ENCODE results near the gene NPTX1.

NPTX1 gene

DNA sequence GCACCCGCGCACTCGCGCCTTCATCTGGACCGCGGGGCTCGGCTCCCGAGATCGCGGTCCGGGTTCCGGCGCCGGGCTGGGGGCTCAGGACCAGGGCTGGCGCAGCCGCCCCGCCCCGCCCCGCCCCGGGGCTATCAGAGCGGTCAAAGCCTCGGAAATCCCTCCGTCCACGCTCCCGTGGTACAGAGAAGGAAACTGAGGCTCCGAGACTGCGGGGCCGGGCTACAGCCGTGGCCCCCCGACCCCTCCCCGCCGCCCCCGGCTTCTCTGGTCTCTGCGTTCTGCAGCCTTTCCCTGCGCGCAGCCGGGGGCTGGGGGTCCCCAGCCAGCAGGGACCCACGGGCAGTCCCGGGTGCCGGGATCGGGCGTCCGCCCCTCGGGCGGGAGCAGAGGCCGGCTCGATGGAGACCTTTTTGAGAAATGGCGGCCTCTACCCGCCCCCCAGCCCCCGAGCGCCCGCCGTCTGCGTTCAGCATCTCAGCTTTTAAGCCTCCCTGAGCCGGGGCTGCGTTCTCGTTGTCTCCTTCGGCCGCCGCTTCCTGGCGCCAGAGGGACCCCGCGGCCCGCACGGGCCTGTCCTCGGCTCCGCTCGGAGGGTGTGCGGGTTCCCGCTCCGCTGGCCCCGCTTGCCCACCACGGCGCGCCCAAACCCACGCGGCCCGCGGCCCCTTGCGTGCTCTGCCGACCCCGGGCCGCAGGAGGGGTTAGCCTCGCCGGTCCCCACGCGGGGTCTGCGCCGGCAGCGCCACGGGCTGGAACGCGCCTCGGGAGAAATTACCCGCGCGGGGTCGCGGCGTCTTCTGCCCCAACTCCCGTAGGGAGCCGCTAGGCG is 1.5 kb upstream of the NPTX1 start:
- Histone ChIP-seq H3K9ac (ENCODE audit: low read depth, low read length) (peak overlapping the region; percentile 52; the same call in 1 of the 2 replicates), H3K9me3 (ENCODE audit: control insufficient read depth, insufficient read depth, low read length) (no peaks in the 10 kb centered on the region), H3K4me1 (ENCODE audit: insufficient read depth, low read length) (peaks cover 17% of the 10 kb centered on the region; the same call in 1 of the 2 replicates), H3K36me3 (ENCODE audit: insufficient read depth, low read length) (no peaks in the 10 kb centered on the region)

- Histone ChIP-seq H3K36me3 (ENCODE audit: insufficient read depth, low read length) (no peaks in the 10 kb centered on the region), H3K9ac (ENCODE audit: low read depth, low read length) (peak overlapping the region; percentile 52; the same call in 1 of the 2 replicates), H3K9me3 (ENCODE audit: control insufficient read depth, insufficient read depth, low read length) (no peaks in the 10 kb centered on the region), H3K4me1 (ENCODE audit: insufficient read depth, low read length) (peaks cover 15% of the 10 kb centered on the region; the same call in 1 of the 2 replicates)
Measured at GRCh38 chr17:80476877-80477646, 655 bp upstream of the NPTX1 start.

GRCh38 chr17:80474961-80475909 is 1.2 kb downstream of the NPTX1 start:
- Histone ChIP-seq H3K9ac (ENCODE audit: low read depth, low read length) (peak overlapping the region; percentile 39; the same call in 1 of the 2 replicates), H3K36me3 (ENCODE audit: insufficient read depth, low read length) (no peaks in the 10 kb centered on the region), H3K9me3 (ENCODE audit: control insufficient read depth, insufficient read depth, low read length) (no peaks in the 10 kb centered on the region), H3K4me1 (ENCODE audit: insufficient read depth, low read length) (peaks cover 6% of the 10 kb centered on the region; the same call in 1 of the 2 replicates)

- H3K36me3 ChIP-seq (ENCODE audit: insufficient read depth, low read length) = no peaks in the 10 kb centered on the region
- no peaks in the 10 kb centered on the region for H3K9me3 ChIP-seq (ENCODE audit: control insufficient read depth, insufficient read depth, low read length)
Measured at GRCh38 chr17:80474231-80474960, 2.0 kb downstream of the NPTX1 start.

GRCh38 chr17:80473701-80474100 is 2.7 kb downstream of the NPTX1 start:
- H3K36me3 ChIP-seq (ENCODE audit: insufficient read depth, low read length) = no peaks in the 10 kb centered on the region
- no peak overlapping the region for H3K9ac ChIP-seq (ENCODE audit: low read depth, low read length)
- H3K9me3 ChIP-seq (ENCODE audit: control insufficient read depth, insufficient read depth, low read length) = no peaks in the 10 kb centered on the region
- H3K4me1 ChIP-seq (ENCODE audit: insufficient read depth, low read length) = peaks cover 6% of the 10 kb centered on the region; the same call in 1 of the 2 replicates

More at GRCh38 chr17:80474231-80474960, 2.0 kb downstream of the NPTX1 start:
- H3K4me1 ChIP-seq (ENCODE audit: insufficient read depth, low read length) = peaks cover 6% of the 10 kb centered on the region; the same call in 1 of the 2 replicates
- peak overlapping the region; percentile 39; the same call in 1 of the 2 replicates for H3K9ac ChIP-seq (ENCODE audit: low read depth, low read length)

- Histone ChIP-seq H3K36me3 (ENCODE audit: insufficient read depth, low read length) (no peaks in the 10 kb centered on the region), H3K9me3 (ENCODE audit: control insufficient read depth, insufficient read depth, low read length) (no peaks in the 10 kb centered on the region), H3K9ac (ENCODE audit: low read depth, low read length) (no peak overlapping the region), H3K4me1 (ENCODE audit: insufficient read depth, low read length) (peaks cover 6% of the 10 kb centered on the region; the same call in 1 of the 2 replicates)
Measured at GRCh38 chr17:80472996-80473395, 3.4 kb downstream of the NPTX1 start.

DNA sequence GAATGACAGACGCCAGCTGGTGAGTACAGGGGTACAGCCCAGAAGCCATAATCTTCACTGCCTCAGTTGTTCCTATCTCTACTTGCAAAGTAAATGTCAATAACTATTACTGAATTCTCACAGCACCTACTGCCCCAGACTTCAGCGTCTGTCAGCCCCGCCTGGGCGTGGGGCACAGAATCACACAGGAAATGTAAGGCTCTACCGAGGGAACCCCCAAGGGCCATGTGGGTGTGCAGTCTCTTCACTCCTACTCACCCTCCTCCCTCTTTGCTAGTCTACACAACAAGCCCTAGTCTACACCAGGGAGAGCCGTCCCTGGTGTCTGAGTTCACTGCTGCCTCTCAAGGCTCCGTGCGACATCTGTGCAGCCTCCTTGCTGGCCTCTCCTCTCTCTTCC is 4.5 kb downstream of the NPTX1 start:
- H3K4me1 ChIP-seq (ENCODE audit: insufficient read depth, low read length) = peaks cover 6% of the 10 kb centered on the region; the same call in 1 of the 2 replicates
- H3K9ac ChIP-seq (ENCODE audit: low read depth, low read length) = no peak overlapping the region
- no peaks in the 10 kb centered on the region for H3K36me3 ChIP-seq (ENCODE audit: insufficient read depth, low read length)
- no peaks in the 10 kb centered on the region for H3K9me3 ChIP-seq (ENCODE audit: control insufficient read depth, insufficient read depth, low read length)

DNA sequence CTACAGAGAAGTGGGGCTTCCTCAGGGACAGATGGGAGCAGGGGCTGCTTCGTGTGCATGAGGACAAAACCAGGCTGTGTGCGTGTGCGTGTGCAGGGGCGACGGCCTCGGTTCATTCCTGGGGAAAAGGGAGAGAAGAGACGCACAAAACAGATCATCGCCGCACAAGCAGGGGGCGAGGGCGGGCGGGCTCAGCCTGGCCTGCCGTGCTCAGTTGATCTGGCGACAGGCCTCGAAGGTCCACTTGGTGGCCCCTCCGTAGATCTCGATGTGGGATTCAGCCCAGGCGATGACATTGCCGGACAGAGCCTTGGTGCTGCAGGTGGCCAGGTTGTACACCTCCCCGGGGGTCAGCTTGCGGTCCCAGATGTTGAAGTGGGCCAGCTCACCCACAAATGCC is 5.8 kb downstream of the NPTX1 start:
- no peaks in the 10 kb centered on the region for H3K36me3 ChIP-seq (ENCODE audit: insufficient read depth, low read length)
- no peaks in the 10 kb centered on the region for H3K9me3 ChIP-seq (ENCODE audit: control insufficient read depth, insufficient read depth, low read length)
- peaks cover 6% of the 10 kb centered on the region; the same call in 1 of the 2 replicates for H3K4me1 ChIP-seq (ENCODE audit: insufficient read depth, low read length)

GRCh38 chr17:80469667-80470066 is 6.7 kb downstream of the NPTX1 start:
- Histone ChIP-seq H3K36me3 (ENCODE audit: insufficient read depth, low read length) (no peaks in the 10 kb centered on the region), H3K4me1 (ENCODE audit: insufficient read depth, low read length) (no peaks in the 10 kb centered on the region), H3K9ac (ENCODE audit: low read depth, low read length) (no peak overlapping the region), H3K9me3 (ENCODE audit: control insufficient read depth, insufficient read depth, low read length) (no peaks in the 10 kb centered on the region)

More for the DNA sequence above, 5.8 kb downstream of the NPTX1 start:
- no peak overlapping the region for H3K9ac ChIP-seq (ENCODE audit: low read depth, low read length)

- Histone ChIP-seq H3K9ac (ENCODE audit: low read depth, low read length) (no peak overlapping the region), H3K36me3 (ENCODE audit: insufficient read depth, low read length) (no peaks in the 10 kb centered on the region), H3K4me1 (ENCODE audit: insufficient read depth, low read length) (no peaks in the 10 kb centered on the region), H3K9me3 (ENCODE audit: control insufficient read depth, insufficient read depth, low read length) (no peaks in the 10 kb centered on the region)
Measured at GRCh38 chr17:80468781-80469493, 7.5 kb downstream of the NPTX1 start.

- Histone ChIP-seq H3K4me1 (ENCODE audit: insufficient read depth, low read length) (no peaks in the 10 kb centered on the region), H3K9ac (ENCODE audit: low read depth, low read length) (no peak overlapping the region), H3K36me3 (ENCODE audit: insufficient read depth, low read length) (no peaks in the 10 kb centered on the region), H3K9me3 (ENCODE audit: control insufficient read depth, insufficient read depth, low read length) (no peaks in the 10 kb centered on the region)
Measured at GRCh38 chr17:80468242-80468641, 8.2 kb downstream of the NPTX1 start.

GRCh38 chr17:80466188-80466705 is 10.2 kb downstream of the NPTX1 start:
- no peaks in the 10 kb centered on the region for H3K4me1 ChIP-seq (ENCODE audit: insufficient read depth, low read length)
- no peak overlapping the region for H3K9ac ChIP-seq (ENCODE audit: low read depth, low read length)
- H3K9me3 ChIP-seq (ENCODE audit: control insufficient read depth, insufficient read depth, low read length) = no peaks in the 10 kb centered on the region
- H3K36me3 ChIP-seq (ENCODE audit: insufficient read depth, low read length) = no peaks in the 10 kb centered on the region
